Endothelial cell of umbilical vein (primary cell): ENCODE results near the gene PLD6.

Experiments used
- CTCF ChIP-seq, 2 donors: IDR thresholded peaks; 1 replicate in 1 of 2; 2 replicates in 1 of 2; pipeline ENCODE4 v1.5.1; 2011; ENCODE audit warnings: low read length in 2 of 2, mild to moderate bottlenecking in 2 of 2, moderate library complexity in 2 of 2, control low read depth in 1 of 2, inconsistent platforms in 1 of 2, low read depth in 1 of 2; ENCODE audit not compliant: insufficient read depth in 1 of 2; ENCODE audit errors: extremely low read depth in 1 of 2
- EZH2 ChIP-seq: IDR thresholded peaks from 2 replicates; pipeline ENCODE4 v1.6.1; 2012; ENCODE audit warnings: borderline replicate concordance, low read depth, mild to moderate bottlenecking, moderate library complexity, low read length, inconsistent platforms; ENCODE audit not compliant: severe bottlenecking
- JUN ChIP-seq: IDR thresholded peaks from 2 replicates; pipeline ENCODE4 v1.6.1; 2011; ENCODE audit warnings: borderline replicate concordance, low read depth; ENCODE audit not compliant: insufficient read length, insufficient read depth
- POLR2A ChIP-seq: IDR thresholded peaks from 2 replicates; pipeline ENCODE4 v1.6.1; 2012; ENCODE audit warnings: low read depth, mild to moderate bottlenecking, control low read depth, low read length
- POLR2AphosphoS5 ChIP-seq: IDR thresholded peaks from 2 replicates; pipeline ENCODE4 v1.6.1; 2012; ENCODE audit warnings: low read depth, mild to moderate bottlenecking, control low read depth, low read length, moderate library complexity; ENCODE audit not compliant: insufficient read depth
- TF ChIP-seq, protein P1 (sequence below): IDR thresholded peaks from 2 replicates; pipeline ENCODE4 v1.6.1; 2011; ENCODE audit not compliant: insufficient read depth, insufficient read length

DNA sequence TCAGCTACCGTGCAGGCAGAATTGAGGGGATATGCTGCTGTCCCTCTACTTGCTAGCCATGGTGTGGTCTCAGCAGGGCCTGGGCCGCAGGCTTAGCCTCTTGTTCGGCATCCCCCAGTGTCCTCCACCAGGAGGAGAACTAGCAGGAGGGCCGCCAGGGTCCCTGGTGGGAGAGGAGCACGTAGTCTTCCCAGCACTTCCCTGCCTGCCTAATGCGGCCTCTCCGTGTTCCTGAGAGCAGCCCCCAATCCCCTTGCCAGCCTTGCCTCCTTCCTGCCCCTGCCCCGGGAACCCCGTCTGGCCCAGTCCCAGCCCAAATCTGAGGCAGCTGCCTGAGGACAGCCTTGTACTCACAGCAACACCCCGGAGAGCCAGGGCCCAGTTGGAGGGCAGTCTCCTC lies 38.1 kb downstream of the PLD6 start:
- TF ChIP-seq CTCF (IDR thresholded peaks at IDR 0.05; ENCODE audit: extremely low read depth in 1 of 2, insufficient read depth in 1 of 2, low read depth in 1 of 2, low read length in 2 of 2) (no peak), POLR2AphosphoS5 (no peak), EZH2 (no peak), POLR2A (no peak), JUN (no peak)
- TF ChIP-seq, protein P1, sequence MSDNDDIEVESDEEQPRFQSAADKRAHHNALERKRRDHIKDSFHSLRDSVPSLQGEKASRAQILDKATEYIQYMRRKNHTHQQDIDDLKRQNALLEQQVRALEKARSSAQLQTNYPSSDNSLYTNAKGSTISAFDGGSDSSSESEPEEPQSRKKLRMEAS, result no peak
